Central memory CD8-positive, alpha-beta T cell (primary cell): ENCODE data around the gene MEX3D.
"Not testable (repeated sequence)": the region's sequence is repeated elsewhere in the genome, so short reads cannot be mapped to it uniquely, and the experiment has no call there.

Experiments
- ATAC-seq: fragments of 150-1000 bp; cut with Tn5 transposase; replicated peaks from 2 replicates; pipeline ENCODE4 v1.10.0; 2022; ENCODE audit warnings: mild to moderate bottlenecking, moderate FRiP score, moderate number of reproducible peaks; ENCODE audit not compliant: poor library complexity, severe bottlenecking; ENCODE audit errors: extremely low read depth
- DNase-seq, 2 donors: peaks; one replicate each; pipeline ENCODE4 v3.0.0; 2021; ENCODE audit warnings: low spot score in 2 of 2
- H3K27ac Mint-ChIP-seq: one replicate; pipeline ENCODE4 v1.8.0; 2022; ENCODE audit warnings: low read depth, mild to moderate bottlenecking, moderate library complexity, mixed read lengths
- H3K27me3 Mint-ChIP-seq: one replicate; pipeline ENCODE4 v1.8.0; 2022; ENCODE audit warnings: mixed read lengths
- H3K36me3 Mint-ChIP-seq: one replicate; pipeline ENCODE4 v1.8.0; 2022; ENCODE audit warnings: mild to moderate bottlenecking, moderate library complexity, mixed read lengths; ENCODE audit not compliant: insufficient read depth
- H3K4me1 Mint-ChIP-seq: one replicate; pipeline ENCODE4 v1.8.0; 2022; ENCODE audit warnings: mixed read lengths
- H3K4me3 Mint-ChIP-seq: one replicate; pipeline ENCODE4 v1.8.0; 2022; ENCODE audit warnings: mild to moderate bottlenecking, moderate library complexity, mixed read lengths
- H3K9me3 Mint-ChIP-seq: one replicate; pipeline ENCODE4 v1.8.0; 2022; ENCODE audit warnings: mixed read lengths

MEX3D gene

GRCh38 chr19:1524972-1525325, 43.2 kb downstream of the MEX3D start:
- H3K27me3 Mint-ChIP-seq, result peaks cover 62% of the 10 kb centered on the region
- no peak for ATAC-seq
- peaks cover 2% of the 10 kb centered on the region for H3K36me3 Mint-ChIP-seq
- H3K4me3 Mint-ChIP-seq, result no peak overlapping the region
- H3K4me1 Mint-ChIP-seq, result peaks cover 7% of the 10 kb centered on the region
- no peak for DNase-seq
- H3K27ac Mint-ChIP-seq, result no peak overlapping the region
- H3K9me3 Mint-ChIP-seq, result no peaks in the 10 kb centered on the region

DNA sequence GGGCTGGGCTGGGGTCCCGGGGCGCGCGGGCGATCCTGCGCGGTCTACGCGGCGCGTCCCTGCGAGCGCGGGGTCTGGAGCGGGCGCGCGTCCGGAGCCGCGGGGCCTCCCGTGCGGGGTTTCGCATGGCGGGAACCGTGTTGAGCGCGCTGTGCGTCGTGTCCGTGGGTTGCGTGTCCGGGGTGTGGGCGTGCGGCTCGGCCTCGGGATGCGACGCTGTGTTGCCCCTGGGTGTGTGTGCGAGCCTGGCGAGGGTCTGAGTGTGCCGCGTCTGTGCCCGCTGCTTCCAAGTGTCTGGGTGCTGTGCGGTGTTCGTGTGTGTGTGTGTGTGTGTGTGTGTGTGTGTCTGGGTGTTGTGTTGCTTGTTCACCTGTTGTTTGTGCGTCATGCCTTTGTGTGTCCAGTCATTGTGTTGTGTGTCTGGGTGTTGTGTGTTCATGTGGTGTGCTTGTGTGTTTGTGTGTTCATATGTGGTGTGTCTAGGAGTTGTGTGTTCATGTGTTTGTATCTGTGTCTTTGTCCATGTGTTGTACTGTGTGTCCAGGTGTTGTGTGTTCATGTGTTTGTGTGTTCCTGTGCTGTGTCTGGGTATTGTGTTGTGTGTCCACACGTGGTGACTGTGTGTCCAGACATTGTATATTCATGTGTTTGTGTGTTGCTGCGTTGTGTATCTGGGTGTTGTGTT, 43.7 kb downstream of the MEX3D start:
- DNase-seq, result no peak
- Mint-ChIP-seq H3K27ac (no peak overlapping the region), H3K4me3 (no peak overlapping the region), H3K27me3 (peaks cover 57% of the 10 kb centered on the region), H3K9me3 (no peaks in the 10 kb centered on the region), H3K36me3 (peaks cover 2% of the 10 kb centered on the region), H3K4me1 (peaks cover 7% of the 10 kb centered on the region)
- ATAC-seq, result no peak

- ATAC-seq (no peak), DNase-seq (no peak)
- Mint-ChIP-seq H3K27ac (no peak within 1 kb of the TSS), H3K27me3 (peaks cover 57% of the 10 kb centered on the region), H3K36me3 (peaks cover 2% of the 10 kb centered on the region), H3K4me3 (no peak within 1 kb of the TSS), H3K4me1 (peaks cover 7% of the 10 kb centered on the region), H3K9me3 (no peaks in the 10 kb centered on the region)
Observed at GRCh38 chr19:1523412-1524286, 44.5 kb downstream of the MEX3D start, which contains the start of gene PLK5. Gene PLK5 (plus strand): TSS chr19:1524077. CDS start chr19:1526997, 2,920 bp downstream.

- Mint-ChIP-seq H3K27me3 (peaks cover 56% of the 10 kb centered on the region), H3K27ac (no peak overlapping the region), H3K4me3 (no peak overlapping the region), H3K4me1 (peaks cover 7% of the 10 kb centered on the region), H3K9me3 (no peaks in the 10 kb centered on the region), H3K36me3 (peaks cover 2% of the 10 kb centered on the region)
- no peak for DNase-seq
- ATAC-seq, result no peak
Observed at GRCh38 chr19:1522838-1523237, 45.3 kb downstream of the MEX3D start.

DNA sequence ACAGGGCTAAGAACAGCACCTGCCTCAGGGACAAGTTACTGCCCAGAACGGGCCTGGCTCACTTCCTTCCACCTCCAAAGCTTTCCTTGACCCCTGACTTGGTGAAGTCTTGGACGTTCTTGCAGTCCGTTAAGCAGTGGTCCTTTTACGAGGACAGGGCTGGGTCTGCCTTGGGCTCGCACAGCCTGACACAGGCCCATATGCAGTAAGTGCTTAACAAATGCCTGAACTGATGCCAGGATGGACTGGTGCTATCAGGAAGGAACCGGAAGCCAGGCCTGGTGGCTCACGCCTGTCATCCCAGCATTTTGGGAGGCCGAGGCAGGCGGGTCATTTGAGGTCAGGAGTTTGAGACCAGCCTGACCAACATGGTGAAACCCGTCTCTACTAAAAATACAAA, 46.1 kb downstream of the MEX3D start:
- no peak for DNase-seq
- no peak for ATAC-seq
- Mint-ChIP-seq H3K27ac (no peak overlapping the region), H3K36me3 (peaks cover 2% of the 10 kb centered on the region), H3K4me3 (no peak overlapping the region), H3K4me1 (peaks cover 7% of the 10 kb centered on the region), H3K9me3 (no peaks in the 10 kb centered on the region), H3K27me3 (peaks cover 49% of the 10 kb centered on the region)

DNA sequence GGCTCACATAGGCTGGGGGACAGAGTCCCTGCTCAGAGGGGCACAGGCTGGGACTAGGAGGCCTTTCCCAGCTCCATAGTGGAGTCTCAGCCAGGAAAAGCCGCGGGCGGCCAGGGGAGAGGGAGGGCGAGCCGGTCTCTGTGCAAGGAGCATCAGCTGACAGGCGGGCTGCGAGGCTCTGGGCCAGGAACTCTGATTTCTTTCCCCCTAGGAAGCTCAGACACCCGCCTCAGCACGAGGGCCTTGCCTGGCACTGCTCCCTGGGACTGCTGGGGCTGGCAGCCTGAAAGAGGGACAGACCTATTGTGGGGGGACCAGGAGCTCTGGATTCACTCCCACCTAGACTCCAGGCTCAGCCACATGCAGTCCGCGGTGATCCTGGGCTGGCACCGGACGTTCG, 46.5 kb downstream of the MEX3D start:
- Mint-ChIP-seq H3K4me1 (peaks cover 7% of the 10 kb centered on the region), H3K36me3 (peaks cover 2% of the 10 kb centered on the region), H3K27ac (no peak overlapping the region), H3K4me3 (no peak overlapping the region), H3K9me3 (no peaks in the 10 kb centered on the region), H3K27me3 (peaks cover 45% of the 10 kb centered on the region)
- ATAC-seq, result no peak
- no peak for DNase-seq

DNA sequence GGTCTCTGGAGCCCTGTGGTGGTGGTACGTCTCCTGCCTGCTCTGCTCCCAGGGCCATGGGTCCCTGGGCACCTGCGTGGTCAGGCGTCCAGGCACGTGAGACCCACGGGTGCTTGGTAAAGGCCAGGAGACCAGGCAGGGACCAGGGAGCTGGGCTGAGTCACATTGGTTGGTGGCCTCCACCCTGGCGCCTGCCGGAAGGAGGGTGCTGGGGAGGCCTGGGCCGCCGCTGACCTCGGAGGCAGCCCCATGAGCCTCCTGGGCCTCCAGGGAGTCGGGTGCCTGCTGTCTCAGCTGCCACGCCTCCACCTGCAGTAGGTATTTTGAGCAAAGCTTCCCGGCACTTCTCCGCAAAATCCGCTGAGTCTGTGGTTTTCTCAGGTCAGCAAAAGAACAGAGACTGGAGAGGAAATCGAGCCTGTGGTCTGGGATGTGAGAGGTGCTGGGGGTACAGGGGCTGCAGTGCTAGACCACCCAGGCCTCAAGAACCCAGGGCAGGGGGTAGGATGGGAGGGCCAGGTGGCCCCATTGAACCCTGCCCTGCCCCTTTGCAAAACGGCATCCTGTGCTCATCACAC, 47.8 kb downstream of the MEX3D start:
- H3K27me3 Mint-ChIP-seq, result peaks cover 41% of the 10 kb centered on the region
- ATAC-seq, result no peak
- H3K36me3 Mint-ChIP-seq, result peaks cover 2% of the 10 kb centered on the region
- H3K4me1 Mint-ChIP-seq, result peaks cover 7% of the 10 kb centered on the region
- no peaks in the 10 kb centered on the region for H3K9me3 Mint-ChIP-seq
- no peak for DNase-seq
- H3K4me3 Mint-ChIP-seq, result no peak overlapping the region
- no peak overlapping the region for H3K27ac Mint-ChIP-seq

GRCh38 chr19:1519802-1520201, 48.3 kb downstream of the MEX3D start:
- ATAC-seq, H3K27ac Mint-ChIP-seq, DNase-seq, H3K9me3 Mint-ChIP-seq, H3K4me1 Mint-ChIP-seq, H3K4me3 Mint-ChIP-seq, H3K36me3 Mint-ChIP-seq: not testable (repeated sequence)
- H3K27me3 Mint-ChIP-seq, result peaks cover 36% of the 10 kb centered on the region

DNA sequence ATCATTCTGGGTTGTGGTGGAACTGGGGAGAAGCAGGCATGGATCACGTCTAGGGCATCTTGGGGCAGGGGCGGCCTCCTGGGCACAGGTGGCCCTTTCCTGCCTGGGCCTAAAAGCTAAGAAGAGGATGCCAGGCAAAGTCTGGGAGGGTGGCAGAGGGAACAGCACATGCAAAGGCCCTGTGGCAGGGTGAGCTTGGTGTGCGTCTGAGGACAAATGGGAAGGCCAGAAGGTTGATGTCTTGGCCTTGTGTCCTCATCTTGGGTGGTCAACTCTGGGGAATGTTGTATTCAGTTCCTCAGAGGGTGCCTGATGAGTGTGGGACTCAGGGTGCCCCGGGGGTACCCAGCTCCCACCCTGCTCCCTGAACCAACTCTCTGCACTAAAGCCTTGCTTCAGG, 49.7 kb downstream of the MEX3D start:
- Mint-ChIP-seq H3K36me3 (peaks cover 1% of the 10 kb centered on the region), H3K4me1 (no peaks in the 10 kb centered on the region), H3K27ac (no peak overlapping the region), H3K9me3 (no peaks in the 10 kb centered on the region), H3K27me3 (peaks cover 25% of the 10 kb centered on the region), H3K4me3 (no peak overlapping the region)
- ATAC-seq (no peak), DNase-seq (no peak)

DNA sequence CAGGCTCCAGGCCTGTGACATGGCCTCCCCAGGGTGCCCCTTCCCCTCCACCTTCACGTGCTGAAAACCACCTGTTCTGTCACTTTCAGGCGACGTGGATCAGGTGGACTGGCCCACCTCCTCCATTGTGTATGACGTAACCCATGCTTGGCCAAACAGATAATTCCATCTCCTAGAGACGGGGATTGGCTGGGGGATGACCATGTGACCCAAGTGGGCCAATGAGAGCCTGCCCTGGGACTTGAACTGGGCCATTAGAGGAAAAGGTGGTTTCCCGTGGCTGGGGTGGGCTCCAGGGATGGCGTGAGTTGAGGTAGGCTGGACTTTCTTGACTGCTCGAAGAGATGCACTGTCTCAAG, 51.8 kb downstream of the MEX3D start:
- Mint-ChIP-seq H3K4me1 (no peaks in the 10 kb centered on the region), H3K27me3 (peaks cover 10% of the 10 kb centered on the region), H3K36me3 (peaks cover 1% of the 10 kb centered on the region), H3K4me3 (no peak overlapping the region), H3K27ac (no peak overlapping the region), H3K9me3 (no peaks in the 10 kb centered on the region)
- ATAC-seq (no peak), DNase-seq (no peak)

DNA sequence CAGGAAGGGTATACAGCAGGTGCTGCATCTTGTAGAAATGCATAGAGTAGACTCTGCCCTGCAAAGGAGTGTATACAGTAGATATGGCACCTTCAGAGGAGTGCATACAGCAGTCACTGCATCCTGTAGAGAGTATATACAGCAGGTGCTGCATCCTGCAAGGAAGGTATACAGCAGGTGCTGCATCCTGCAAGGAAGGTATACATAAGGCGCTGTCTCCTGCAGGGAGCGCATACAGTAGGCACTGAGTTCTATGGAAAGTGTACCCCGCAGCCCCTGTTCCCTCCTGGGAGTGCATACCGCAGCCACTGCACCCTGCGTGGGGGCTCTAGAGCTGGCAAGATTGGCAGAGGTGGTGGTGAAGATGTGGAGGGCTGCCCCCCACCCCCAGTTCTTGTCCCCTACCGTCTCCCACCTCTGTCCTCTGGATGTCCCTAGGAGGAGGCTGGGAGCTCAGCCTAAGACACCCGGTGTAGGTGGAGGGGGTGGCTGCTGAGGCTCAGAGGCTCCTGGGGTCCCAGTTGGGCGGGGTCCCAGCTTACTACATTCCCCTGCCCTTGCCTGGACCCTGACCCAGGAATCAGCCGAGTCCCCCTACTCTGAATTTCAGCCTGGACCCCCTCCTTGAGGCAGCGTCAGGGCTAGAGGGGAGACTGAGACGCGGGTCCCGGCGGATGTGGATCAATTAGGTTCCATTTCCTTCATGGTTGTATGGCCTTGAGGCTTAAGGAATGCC, 53.0 kb downstream of the MEX3D start:
- DNase-seq (no peak), ATAC-seq (no peak)
- H3K4me1 Mint-ChIP-seq, result peaks cover under 1% of the 10 kb centered on the region
- H3K36me3 Mint-ChIP-seq, result peaks cover 1% of the 10 kb centered on the region
- H3K9me3 Mint-ChIP-seq, result no peaks in the 10 kb centered on the region
- peaks cover 10% of the 10 kb centered on the region for H3K27me3 Mint-ChIP-seq
- no peak overlapping the region for H3K27ac Mint-ChIP-seq
- no peak overlapping the region for H3K4me3 Mint-ChIP-seq

GRCh38 chr19:1514295-1514661, 53.8 kb downstream of the MEX3D start:
- H3K4me1 Mint-ChIP-seq, result peaks cover 5% of the 10 kb centered on the region
- peak overlapping the region; percentile 55 for H3K4me3 Mint-ChIP-seq
- no peak for ATAC-seq
- DNase-seq, result no peak
- no peaks in the 10 kb centered on the region for H3K9me3 Mint-ChIP-seq
- H3K27me3 Mint-ChIP-seq, result peaks cover 10% of the 10 kb centered on the region
- H3K27ac Mint-ChIP-seq, result no peak overlapping the region
- peaks cover 1% of the 10 kb centered on the region for H3K36me3 Mint-ChIP-seq
